NCI-H748 treated with DMSO at 0.1 percent for 48 hours (cell line): ENCODE results near the gene ZIM2.

Source experiments
- DNase-seq: peaks from one replicate; lab custom pipeline; 2025; lab: John Stamatoyannopoulos, UW

The ZIM2 gene

DNA sequence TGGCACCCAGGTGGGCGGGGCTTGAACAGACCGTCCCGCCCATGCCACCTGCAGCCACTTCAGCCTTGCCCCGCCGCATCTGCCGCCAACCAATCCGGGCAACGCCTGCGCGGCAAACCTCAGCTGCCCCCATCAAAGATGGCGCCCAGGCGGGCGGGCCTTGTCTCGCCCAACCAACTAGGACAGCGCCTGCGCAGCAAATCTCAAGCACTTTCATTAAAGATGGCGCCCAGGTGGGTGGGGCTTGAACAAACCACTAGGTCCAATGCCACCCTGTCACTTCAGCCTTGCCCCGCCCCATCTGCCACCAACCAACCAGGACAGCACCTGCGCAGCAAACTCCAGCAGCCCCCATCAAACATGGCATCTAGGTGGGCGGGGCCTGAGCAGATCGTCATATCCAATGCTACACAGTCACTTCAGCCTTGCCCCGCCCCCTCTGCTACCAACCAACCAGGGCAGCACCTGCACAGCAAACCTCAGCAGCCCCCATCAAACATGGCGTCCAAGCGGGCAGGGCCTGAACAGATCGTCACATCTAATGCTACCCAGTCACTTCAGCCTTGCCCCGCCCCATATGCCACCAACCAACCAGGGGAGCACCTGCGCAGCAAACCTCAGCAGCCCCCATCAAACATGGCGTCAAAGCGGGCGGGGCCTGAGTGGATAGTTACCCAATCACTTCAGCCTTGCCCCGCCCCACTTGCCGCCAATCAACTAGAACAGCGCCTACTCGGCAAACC lies 1.4 kb downstream of the ZIM2 start:
- DNase-seq = no peak

- DNase-seq = no peak
These were observed 2.3 kb downstream of the ZIM2 start for GRCh38 chr19:56838024-56838908.

DNA sequence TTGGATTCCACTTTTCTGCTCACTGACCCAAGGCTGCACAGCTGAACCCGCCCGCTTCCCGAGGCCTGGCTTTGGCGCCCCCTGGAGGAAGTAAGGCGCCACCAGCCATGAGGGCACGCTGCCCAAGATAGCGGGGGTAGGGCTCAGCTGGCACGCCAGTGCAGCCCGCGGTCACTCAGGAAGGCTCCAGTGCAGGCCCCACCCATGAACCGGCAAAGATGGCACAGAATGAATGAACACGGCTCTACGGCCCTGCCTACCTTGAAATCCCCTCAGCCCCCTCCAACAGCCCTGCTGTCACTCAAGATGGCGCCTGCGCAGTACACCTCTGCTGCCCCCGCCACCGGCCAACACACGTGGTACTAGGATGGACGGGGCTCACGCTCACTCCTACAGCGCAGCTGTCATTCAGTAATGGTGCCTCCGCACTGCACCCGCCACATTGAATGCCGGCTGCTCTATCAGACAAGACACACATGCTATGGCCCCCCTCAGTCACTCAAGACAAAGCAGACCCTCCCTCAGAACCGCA lies 3.0 kb downstream of the ZIM2 start:
- DNase-seq = no peak

- no peak for DNase-seq
These were observed 3.5 kb downstream of the ZIM2 start for GRCh38 chr19:56837004-56837403.

GRCh38 chr19:56836059-56836458 lies 4.5 kb downstream of the ZIM2 start:
- no peak for DNase-seq

DNA sequence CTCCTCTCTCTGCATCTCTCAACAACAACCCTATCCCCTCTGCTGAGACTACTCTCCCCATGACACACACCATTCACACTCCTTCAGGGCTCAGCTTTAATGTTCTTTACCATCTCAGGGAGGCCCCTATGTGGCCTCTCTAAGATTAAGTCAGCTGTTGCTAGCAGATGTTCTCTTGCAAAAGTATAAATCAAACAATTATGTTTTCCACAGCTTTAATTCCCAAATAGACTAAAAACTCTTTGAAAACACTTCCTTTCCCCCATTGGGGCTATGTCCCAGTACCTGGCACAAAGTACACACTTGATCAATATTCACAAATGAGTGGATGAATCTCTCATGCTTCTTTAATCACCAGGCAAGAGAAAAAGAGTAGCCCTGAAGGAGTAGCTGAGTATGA lies 5.1 kb downstream of the ZIM2 start:
- no peak for DNase-seq

- no peak for DNase-seq
These were observed 5.8 kb downstream of the ZIM2 start for GRCh38 chr19:56834564-56835375.

- no peak for DNase-seq
These were observed 8.1 kb downstream of the ZIM2 start for GRCh38 chr19:56832352-56832928.

DNA sequence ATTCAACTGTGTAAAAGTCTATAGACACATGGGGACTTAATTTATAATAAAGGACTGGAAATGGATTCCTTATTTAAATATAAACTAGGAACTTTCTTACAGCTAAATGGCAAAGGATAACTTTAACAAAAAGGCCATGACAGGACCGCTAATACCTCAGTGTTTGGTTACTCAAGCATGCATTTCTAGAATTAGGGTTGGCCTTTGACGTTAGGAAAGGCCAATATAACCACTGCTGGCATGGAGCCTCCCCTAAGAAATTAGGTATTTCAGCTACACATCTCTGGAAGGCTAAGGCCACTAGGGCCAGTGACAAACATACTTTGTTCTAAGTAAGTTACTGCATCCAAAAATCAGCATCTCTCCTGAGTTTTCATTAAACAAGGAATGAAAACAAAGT lies 9.3 kb downstream of the ZIM2 start:
- no peak for DNase-seq

GRCh38 chr19:56829596-56829995 lies 10.9 kb downstream of the ZIM2 start:
- no peak for DNase-seq

GRCh38 chr19:56827708-56828107 lies 12.8 kb downstream of the ZIM2 start:
- no peak for DNase-seq

GRCh38 chr19:56823956-56824355 lies 16.6 kb downstream of the ZIM2 start:
- no peak for DNase-seq

DNA sequence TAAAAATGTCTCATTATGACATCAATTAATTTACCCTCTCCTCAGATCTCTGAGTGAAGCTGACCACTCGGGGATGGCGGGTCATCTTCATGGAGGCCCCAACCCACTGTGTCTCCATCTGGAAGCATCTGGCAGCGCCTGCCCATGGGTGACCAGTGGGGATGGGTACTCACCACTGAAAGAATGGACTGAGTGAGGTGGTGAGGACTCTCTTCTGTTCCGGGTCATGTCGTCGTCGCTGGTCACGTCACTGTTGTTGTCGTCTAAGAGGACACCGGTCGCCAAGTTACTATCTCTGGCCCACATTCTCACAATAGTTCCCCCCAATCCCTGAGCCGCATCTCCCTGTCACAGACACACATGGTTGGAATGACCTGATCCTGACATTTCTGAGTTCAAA lies 17.1 kb downstream of the ZIM2 start:
- no peak for DNase-seq

DNA sequence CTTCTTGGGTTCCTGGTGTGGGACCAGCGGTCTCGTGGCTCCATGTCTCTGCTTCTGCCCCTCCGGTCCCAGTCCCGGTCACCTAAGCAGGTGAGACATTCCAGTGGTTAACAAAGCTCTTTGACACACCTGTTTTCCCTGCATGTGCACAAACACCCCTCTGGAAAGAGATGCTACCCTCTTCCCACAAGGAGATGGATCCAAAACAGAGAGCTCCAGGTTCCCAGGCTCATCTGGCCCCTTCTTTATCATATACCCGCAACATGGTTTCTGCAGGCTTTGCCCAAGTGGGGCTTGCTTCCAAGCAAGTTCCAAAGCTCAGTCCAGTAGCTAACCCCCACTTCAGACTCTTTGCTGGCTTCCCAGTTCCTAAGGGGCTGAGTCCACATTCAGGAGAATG lies 17.8 kb downstream of the ZIM2 start:
- no peak for DNase-seq

- no peak for DNase-seq
These were observed 18.9 kb downstream of the ZIM2 start for GRCh38 chr19:56821675-56822074.

DNA sequence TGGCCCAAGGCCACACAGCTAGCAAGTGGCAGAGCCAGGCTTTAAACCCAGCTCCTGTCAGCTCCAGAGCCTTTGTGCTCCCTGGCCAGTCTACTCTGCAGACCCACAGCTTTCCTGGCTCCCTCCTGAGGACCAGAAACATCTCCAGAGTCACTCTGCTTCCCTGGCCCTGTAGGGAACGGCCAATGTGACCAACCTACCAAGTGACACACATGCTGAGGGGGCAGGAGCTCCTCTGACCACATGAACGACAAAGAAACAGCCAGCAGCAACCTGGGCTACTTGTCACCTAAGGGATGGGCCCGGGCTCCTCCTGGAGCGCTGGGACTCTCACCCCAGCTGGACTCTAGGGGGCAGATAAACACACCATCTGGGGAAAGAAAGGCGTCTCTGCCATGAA lies 19.3 kb downstream of the ZIM2 start:
- no peak for DNase-seq

- DNase-seq = no peak
These were observed 21.4 kb downstream of the ZIM2 start for GRCh38 chr19:56819166-56819565.

GRCh38 chr19:56814656-56815055 lies 25.9 kb downstream of the ZIM2 start:
- DNase-seq = no peak

DNA sequence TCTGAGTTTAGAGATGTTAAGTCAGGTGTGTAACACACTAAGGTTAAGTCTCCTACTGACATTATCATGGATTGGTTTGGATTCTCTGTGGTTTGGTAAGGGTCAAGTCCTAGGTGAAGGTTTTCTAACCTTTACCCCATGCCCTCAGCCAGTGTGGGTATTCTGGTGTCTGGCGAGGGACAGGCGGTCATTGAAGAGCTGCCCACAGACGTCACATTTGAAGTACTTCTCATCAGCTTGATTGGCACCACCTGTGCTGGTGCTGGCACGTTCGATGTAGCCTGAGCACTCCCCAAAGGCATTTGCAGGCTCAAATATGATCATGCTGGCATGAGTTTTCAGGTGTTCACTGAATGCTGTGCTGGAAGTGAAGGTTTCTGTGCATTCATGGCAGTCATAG lies 27.0 kb downstream of the ZIM2 start:
- DNase-seq = no peak

DNA sequence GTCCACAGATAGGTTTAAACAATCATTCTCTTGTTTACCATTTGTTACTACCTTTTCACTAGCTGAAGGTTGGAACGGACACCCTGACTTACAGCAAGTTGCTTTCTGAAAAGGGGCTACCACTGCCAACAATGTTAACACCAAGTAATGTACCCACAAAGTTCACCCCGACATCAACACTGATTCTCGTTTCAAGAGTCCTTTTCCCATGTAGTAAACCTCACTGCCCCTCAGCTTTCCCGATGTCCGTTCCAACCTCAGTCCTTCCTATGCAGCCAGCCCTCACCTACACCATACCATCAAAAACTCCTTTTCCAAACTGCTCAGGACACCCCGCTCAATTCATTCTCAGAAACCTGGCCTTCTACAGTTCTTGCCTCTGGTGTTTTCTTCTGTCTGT lies 29.0 kb downstream of the ZIM2 start:
- no peak for DNase-seq

GRCh38 chr19:56810260-56810659 lies 30.3 kb downstream of the ZIM2 start:
- DNase-seq = no peak
